CD14-positive monocyte (primary cell): ENCODE data around the gene KDM7A. TPM values are rescaled to one million over a fixed set of nuclear protein-coding genes. Genes with fewer than 3 reads are reported as not detected.

Source experiments
- DNase-seq, 3 donors: peaks; one replicate each; pipeline ENCODE4 v3.0.0-alpha.2; 2011 to 2022
- H2AFZ ChIP-seq: 2 replicates; pipeline ENCODE4 v1.6.0; 2012; ENCODE audit warnings: mild to moderate bottlenecking, low read depth, low read length, inconsistent platforms; ENCODE audit not compliant: insufficient read depth, poor library complexity, severe bottlenecking
- H3K27ac ChIP-seq, 2 donors: 1 replicate in 1 of 2; 2 replicates in 1 of 2; pipeline ENCODE4 v1.5.1; 2012 to 2013; ENCODE audit warnings: low read length in 2 of 2, control low read depth in 1 of 2, inconsistent platforms in 1 of 2, low read depth in 1 of 2, mild to moderate bottlenecking in 1 of 2
- H3K27me3 ChIP-seq, 2 donors: one replicate each; pipeline versions ENCODE4 v1.6.0 to v1.6.1; 2011 to 2013; ENCODE audit warnings: low read length in 2 of 2; ENCODE audit not compliant: control insufficient read depth in 2 of 2, insufficient read depth in 2 of 2
- H3K36me3 ChIP-seq, 2 donors: replicated peaks in 1 of 2; 1 replicate in 1 of 2; 2 replicates in 1 of 2; pipeline versions ENCODE4 v1.5.1 to v1.6.1; 2012 to 2013; ENCODE audit warnings: low read length in 2 of 2, control low read depth in 1 of 2, inconsistent platforms in 1 of 2, mild to moderate bottlenecking in 1 of 2; ENCODE audit not compliant: insufficient read depth in 2 of 2, control insufficient read depth in 1 of 2
- H3K4me1 ChIP-seq, 2 donors: 1 replicate in 1 of 2; 2 replicates in 1 of 2; pipeline versions ENCODE4 v1.5.1 to v1.6.1; 2012 to 2013; ENCODE audit warnings: low read length in 2 of 2, control low read depth in 1 of 2, inconsistent platforms in 1 of 2, mild to moderate bottlenecking in 1 of 2, moderate library complexity in 1 of 2; ENCODE audit not compliant: insufficient read depth in 2 of 2, control insufficient read depth in 1 of 2
- H3K4me2 ChIP-seq: replicated peaks from 2 replicates; pipeline ENCODE3; 2012; ENCODE audit warnings: low read length, moderate library complexity, mild to moderate bottlenecking; ENCODE audit not compliant: poor library complexity, severe bottlenecking; ENCODE audit errors: extremely low read depth
- H3K4me3 ChIP-seq, 3 experiments: fragments of 200-600 bp in 1 of 3; sonication (generic) in 1 of 3; replicated peaks in 1 of 3; 1 replicate in 2 of 3; 2 replicates in 1 of 3; pipeline ENCODE4 v1.5.1; 2011 to 2013; ENCODE audit warnings: low read length in 3 of 3, mild to moderate bottlenecking in 3 of 3, control low read depth in 2 of 3, low read depth in 2 of 3, inconsistent platforms in 1 of 3, moderate library complexity in 1 of 3
- H3K79me2 ChIP-seq: 2 replicates; pipeline ENCODE4 v1.6.0; 2012; ENCODE audit warnings: mild to moderate bottlenecking, control low read depth, inconsistent platforms, low read length, moderate library complexity; ENCODE audit not compliant: insufficient read depth
- H3K9ac ChIP-seq: 2 replicates; pipeline ENCODE4 v1.6.0; 2017; ENCODE audit warnings: low read length, mild to moderate bottlenecking; ENCODE audit not compliant: insufficient read depth, poor library complexity, severe bottlenecking
- H3K9me3 ChIP-seq, 2 donors: replicated peaks in 1 of 2; 1 replicate in 1 of 2; 2 replicates in 1 of 2; pipeline versions ENCODE4 v1.5.1 to v1.6.1; 2012 to 2013; ENCODE audit warnings: low read length in 2 of 2, control low read depth in 1 of 2; ENCODE audit not compliant: control insufficient read depth in 1 of 2, insufficient read depth in 1 of 2
- H4K20me1 ChIP-seq: 2 replicates; pipeline ENCODE4 v1.6.0; 2012; ENCODE audit warnings: mild to moderate bottlenecking, low read length, control low read depth, moderate library complexity; ENCODE audit not compliant: insufficient read depth
- H3K27ac Mint-ChIP-seq, 7 donors: one replicate each; pipeline ENCODE4 v1.8.0; 2020; ENCODE audit warnings: mild to moderate bottlenecking in 7 of 7, mixed read lengths in 7 of 7, moderate library complexity in 6 of 7, inconsistent platforms in 2 of 7
- H3K27me3 Mint-ChIP-seq, 3 donors: one replicate each; pipeline ENCODE4 v1.8.0; 2021 to 2022; ENCODE audit warnings: low read depth in 3 of 3, mild to moderate bottlenecking in 3 of 3, mixed read lengths in 3 of 3, moderate library complexity in 3 of 3, inconsistent platforms in 1 of 3
- H3K36me3 Mint-ChIP-seq, 2 donors: one replicate each; pipeline ENCODE4 v1.8.0; 2020; ENCODE audit warnings: mixed read lengths in 2 of 2, inconsistent platforms in 1 of 2, mild to moderate bottlenecking in 1 of 2
- H3K4me1 Mint-ChIP-seq: one replicate; pipeline ENCODE4 v1.8.0; 2020; ENCODE audit warnings: mild to moderate bottlenecking, mixed read lengths
- H3K4me3 Mint-ChIP-seq, 2 donors: one replicate each; pipeline ENCODE4 v1.8.0; 2020; ENCODE audit warnings: mild to moderate bottlenecking in 2 of 2, mixed read lengths in 2 of 2, moderate library complexity in 1 of 2
- H3K9me3 Mint-ChIP-seq, 7 donors: one replicate each; pipeline ENCODE4 v1.8.0; 2020 to 2022; ENCODE audit warnings: mixed read lengths in 7 of 7, mild to moderate bottlenecking in 6 of 7, moderate library complexity in 6 of 7, inconsistent platforms in 2 of 7
- WGBS: methylation state at CpG from one replicate; pipeline ENCODE4 v1.1.5; 2013; ENCODE audit warnings: missing lambda C conversion rate; ENCODE audit not compliant: insufficient coverage; 5-methylcytosine and 5-hydroxymethylcytosine counted together
- intact Hi-C, 2 donors: fragments of 100-400 bp; cut with micrococcal nuclease; formaldehyde crosslinking; loops; one replicate each; pipeline versions ENCODE4 v1.15.0 to v1.15.1; 2023
- polyA plus RNA-seq, 3 donors: library from polyadenylated mRNA; depleted of rRNA in 1 of 3; unstranded in 2 of 3; stranded (reverse) in 1 of 3; fragments of 300-500 nt in 2 of 3; fragments of >200 nt in 1 of 3; fragmentation: Illumina TruSeq in 2 of 3; gene quantifications; 1 replicate in 2 of 3; 2 replicates in 1 of 3; pipeline ENCODE4 v1.2.3, GENCODE V29; 2012 to 2021
- TF ChIP-seq, protein P1 (sequence below): fragments of 200-600 bp; IDR thresholded peaks from one replicate; pipeline ENCODE4 v1.8.0; 2022; ENCODE audit warnings: antibody characterized with exemption, mild to moderate bottlenecking

The KDM7A gene
- polyA plus RNA-seq, 3 donors: 4.9 to 37.9 (median 7.9) TPM

DNA sequence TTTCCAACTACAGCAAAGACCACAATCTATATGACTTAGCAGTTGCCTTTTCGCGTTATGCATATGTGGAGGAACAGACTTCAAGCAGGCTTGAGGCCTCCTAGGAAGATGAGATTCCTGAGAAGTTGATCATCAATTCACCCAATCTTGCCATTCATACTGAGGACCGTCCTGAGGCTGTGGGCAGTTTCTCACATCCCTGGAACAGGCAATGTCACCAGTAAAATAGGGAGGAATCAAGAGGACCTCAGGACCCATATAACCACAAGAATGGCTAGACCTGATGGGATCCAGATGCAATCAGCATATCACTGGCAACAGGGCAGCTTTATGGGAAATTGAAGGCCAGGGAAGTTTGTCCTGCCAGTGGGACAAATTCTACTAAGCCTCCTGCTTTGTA lies 17.3 kb downstream of the KDM7A start:
- WGBS: no CpG with 5 or more reads among the region's 3 CpGs
- no peak for DNase-seq
- Histone ChIP-seq H4K20me1 (peaks cover 100% of the 10 kb centered on the region), H3K36me3 (peaks cover 12 to 48% of the 10 kb centered on the region in 2 donors), H3K27me3 (no peaks in the 10 kb centered on the region), H3K9ac (no peak overlapping the region), H2AFZ (no peak overlapping the region), H3K27ac (no peak overlapping the region), H3K4me1 (peaks cover 22 to 30% of the 10 kb centered on the region in 2 donors), H3K79me2 (peaks cover 98% of the 10 kb centered on the region), H3K4me3 (no peak overlapping the region), H3K9me3 (no peaks in the 10 kb centered on the region), H3K4me2 (no peak overlapping the region)
- no peak overlapping the region for H3K4me3 Mint-ChIP-seq
- no peaks in the 10 kb centered on the region for H3K9me3 Mint-ChIP-seq
- H3K36me3 Mint-ChIP-seq: peaks cover 40 to 52% of the 10 kb centered on the region in 2 donors
- intact Hi-C loops: no loop called here
- TF ChIP-seq, protein P1, sequence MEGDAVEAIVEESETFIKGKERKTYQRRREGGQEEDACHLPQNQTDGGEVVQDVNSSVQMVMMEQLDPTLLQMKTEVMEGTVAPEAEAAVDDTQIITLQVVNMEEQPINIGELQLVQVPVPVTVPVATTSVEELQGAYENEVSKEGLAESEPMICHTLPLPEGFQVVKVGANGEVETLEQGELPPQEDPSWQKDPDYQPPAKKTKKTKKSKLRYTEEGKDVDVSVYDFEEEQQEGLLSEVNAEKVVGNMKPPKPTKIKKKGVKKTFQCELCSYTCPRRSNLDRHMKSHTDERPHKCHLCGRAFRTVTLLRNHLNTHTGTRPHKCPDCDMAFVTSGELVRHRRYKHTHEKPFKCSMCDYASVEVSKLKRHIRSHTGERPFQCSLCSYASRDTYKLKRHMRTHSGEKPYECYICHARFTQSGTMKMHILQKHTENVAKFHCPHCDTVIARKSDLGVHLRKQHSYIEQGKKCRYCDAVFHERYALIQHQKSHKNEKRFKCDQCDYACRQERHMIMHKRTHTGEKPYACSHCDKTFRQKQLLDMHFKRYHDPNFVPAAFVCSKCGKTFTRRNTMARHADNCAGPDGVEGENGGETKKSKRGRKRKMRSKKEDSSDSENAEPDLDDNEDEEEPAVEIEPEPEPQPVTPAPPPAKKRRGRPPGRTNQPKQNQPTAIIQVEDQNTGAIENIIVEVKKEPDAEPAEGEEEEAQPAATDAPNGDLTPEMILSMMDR: no peak
- peaks cover 47% of the 10 kb centered on the region for H3K4me1 Mint-ChIP-seq
- peaks cover 0 to 3% (median 1%) of the 10 kb centered on the region in 3 donors for H3K27me3 Mint-ChIP-seq
- H3K27ac Mint-ChIP-seq: no peak overlapping the region

GRCh38 chr7:140156460-140157080 lies 20.2 kb downstream of the KDM7A start:
- H3K4me3 ChIP-seq: no peak overlapping the region
- Mint-ChIP-seq H3K4me3 (no peak overlapping the region), H3K9me3 (no peaks in the 10 kb centered on the region), H3K27me3 (peaks cover 0 to 1% (median 0%) of the 10 kb centered on the region in 3 donors), H3K27ac (peak overlapping the region in 1 of 7 donors; percentile 56), H3K36me3 (peaks cover 54 to 64% of the 10 kb centered on the region in 2 donors), H3K4me1 (peaks cover 36% of the 10 kb centered on the region)
- no peak for DNase-seq
- intact Hi-C loops: no loop called here
- no peak overlapping the region for H2AFZ ChIP-seq
- H3K27me3 ChIP-seq: no peaks in the 10 kb centered on the region
- no peak overlapping the region for H3K4me2 ChIP-seq
- no peak overlapping the region for H3K9ac ChIP-seq
- H4K20me1 ChIP-seq: peaks cover 100% of the 10 kb centered on the region
- peaks cover 98% of the 10 kb centered on the region for H3K79me2 ChIP-seq
- no peak overlapping the region for H3K27ac ChIP-seq
- no peaks in the 10 kb centered on the region for H3K9me3 ChIP-seq
- TF ChIP-seq, protein P1: no peak
- H3K36me3 ChIP-seq: peaks cover 14 to 62% of the 10 kb centered on the region in 2 donors
- peaks cover 6 to 9% of the 10 kb centered on the region in 2 donors for H3K4me1 ChIP-seq
- 100% methylated on average over 1 of the region's 2 CpGs for WGBS
